HepG2 (cell line): ENCODE results near the gene CTSS.

Experiments used
- FOXP1 ChIP-seq, 2 experiments: fragments of 450-650 bp in 1 of 2; IDR thresholded peaks; 2 replicates each; pipeline ENCODE4 v1.6.1; 2017 to 2018; ENCODE audit warnings: antibody characterized with exemption in 1 of 2
- HMG20A ChIP-seq: IDR thresholded peaks from 2 replicates; pipeline ENCODE4 v1.6.1; 2016; ENCODE audit warnings: borderline replicate concordance
- PLRG1 ChIP-seq: fragments of 450-650 bp; conservative IDR thresholded peaks from 2 replicates; pipeline ENCODE4 v1.6.1; 2016
- POLR2AphosphoS5 ChIP-seq: IDR thresholded peaks from 2 replicates; pipeline ENCODE4 v1.6.1; 2012; ENCODE audit warnings: low read depth, low read length
- ZNF235 ChIP-seq: sonication (generic); formaldehyde crosslinking; IDR thresholded peaks from 2 replicates; pipeline ENCODE4 v1.8.1; 2023; ENCODE audit warnings: mild to moderate bottlenecking, missing genetic modification reagents, borderline replicate concordance
- TF ChIP-seq, protein P1 (sequence below): sonication (generic); formaldehyde crosslinking; IDR thresholded peaks from 2 replicates; pipeline ENCODE4 v1.5.1; 2020; ENCODE audit warnings: mild to moderate bottlenecking, missing genetic modification reagents

- TF ChIP-seq, protein P1, sequence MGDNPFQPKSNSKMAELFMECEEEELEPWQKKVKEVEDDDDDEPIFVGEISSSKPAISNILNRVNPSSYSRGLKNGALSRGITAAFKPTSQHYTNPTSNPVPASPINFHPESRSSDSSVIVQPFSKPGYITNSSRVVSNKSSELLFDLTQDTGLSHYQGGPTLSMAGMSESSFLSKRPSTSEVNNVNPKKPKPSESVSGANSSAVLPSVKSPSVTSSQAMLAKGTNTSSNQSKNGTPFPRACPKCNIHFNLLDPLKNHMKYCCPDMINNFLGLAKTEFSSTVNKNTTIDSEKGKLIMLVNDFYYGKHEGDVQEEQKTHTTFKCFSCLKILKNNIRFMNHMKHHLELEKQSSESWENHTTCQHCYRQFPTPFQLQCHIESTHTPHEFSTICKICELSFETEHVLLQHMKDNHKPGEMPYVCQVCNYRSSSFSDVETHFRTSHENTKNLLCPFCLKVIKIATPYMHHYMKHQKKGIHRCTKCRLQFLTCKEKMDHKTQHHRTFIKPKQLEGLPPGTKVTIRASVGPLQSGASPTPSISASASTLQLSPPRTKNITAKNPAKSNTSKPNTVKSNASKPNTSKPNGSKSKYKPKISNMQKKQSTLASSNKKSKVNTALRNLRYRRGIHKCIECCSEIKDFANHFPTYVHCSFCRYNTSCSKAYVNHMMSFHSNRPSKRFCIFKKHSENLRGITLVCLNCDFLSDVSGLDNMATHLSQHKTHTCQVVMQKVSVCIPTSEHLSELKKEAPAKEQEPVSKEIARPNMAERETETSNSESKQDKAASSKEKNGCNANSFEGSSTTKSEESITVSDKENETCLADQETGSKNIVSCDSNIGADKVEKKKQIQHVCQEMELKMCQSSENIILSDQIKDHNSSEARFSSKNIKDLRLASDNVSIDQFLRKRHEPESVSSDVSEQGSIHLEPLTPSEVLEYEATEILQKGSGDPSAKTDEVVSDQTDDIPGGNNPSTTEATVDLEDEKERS (CRISPR knock-in tag): no peak
- TF ChIP-seq HMG20A (CRISPR knock-in tag) (no peak), FOXP1 (IDR thresholded peaks at IDR 0.05) (no peak), FOXP1 (CRISPR knock-in tag; IDR thresholded peaks at IDR 0.05) (no peak), ZNF235 (CRISPR knock-in tag) (no peak), POLR2AphosphoS5 (no peak), PLRG1 (no peak)
Measured at GRCh38 chr1:150763018-150763417, 2.6 kb downstream of the CTSS start.
